WI38 (cell line): ENCODE data around the gene CENPP.

Source experiments
- H3K4me3 ChIP-seq: 2 replicates; pipeline ENCODE4 v1.5.1; 2011; ENCODE audit warnings: low read depth, mild to moderate bottlenecking, control low read depth, low read length
- CTCF ChIP-seq: IDR thresholded peaks from 2 replicates; pipeline ENCODE4 v1.5.1; 2012; ENCODE audit warnings: low read depth, mild to moderate bottlenecking, control low read depth, low read length

CENPP gene

GRCh38 chr9:92516521-92516920 lies 190.8 kb downstream of the CENPP start:
- H3K4me3 ChIP-seq = no peak overlapping the region
- no peak for TF ChIP-seq CTCF

- no peak for TF ChIP-seq CTCF
These were observed 191.3 kb downstream of the CENPP start for GRCh38 chr9:92517046-92517445.

GRCh38 chr9:92518199-92518598 lies 192.4 kb downstream of the CENPP start:
- no peak for TF ChIP-seq CTCF
- no peak overlapping the region for H3K4me3 ChIP-seq

More at GRCh38 chr9:92517046-92517445, 191.3 kb downstream of the CENPP start:
- H3K4me3 ChIP-seq = no peak overlapping the region

- no peak for TF ChIP-seq CTCF
- H3K4me3 ChIP-seq = no peak overlapping the region
These were observed 195.1 kb downstream of the CENPP start for GRCh38 chr9:92520837-92521236.

- no peak overlapping the region for H3K4me3 ChIP-seq
- no peak for TF ChIP-seq CTCF
These were observed 197.5 kb downstream of the CENPP start for GRCh38 chr9:92522983-92523970.

- TF ChIP-seq CTCF = no peak
These were observed 199.1 kb downstream of the CENPP start for GRCh38 chr9:92524881-92525280.

GRCh38 chr9:92525306-92525705 lies 199.6 kb downstream of the CENPP start:
- no peak for TF ChIP-seq CTCF

More at GRCh38 chr9:92524881-92525280, 199.1 kb downstream of the CENPP start:
- H3K4me3 ChIP-seq = no peak overlapping the region

More at GRCh38 chr9:92525306-92525705, 199.6 kb downstream of the CENPP start:
- no peak overlapping the region for H3K4me3 ChIP-seq
